Mucosa of gallbladder (tissue), 1 donor: Measurements from ENCODE around the gene MTHFR. TPM values are rescaled to one million over a fixed set of nuclear protein-coding genes. Genes with fewer than 3 reads are reported as not detected.

Experiments used
- DNase-seq: peaks from one replicate; pipeline ENCODE4 v3.0.0-alpha.2; 2020; ENCODE audit warnings: low spot score
- total RNA-seq: library from RNA; stranded (reverse); gene quantifications from one replicate; pipeline ENCODE4 v1.2.1, GENCODE V29; 2021
- donor health status: DM: no; HTN: no; CAD: no.

Gene MTHFR
- total RNA-seq, 1 donor from 2014 or later, result 47.2 TPM

- no peak for DNase-seq
Observed at GRCh38 chr1:11782127-11782708, 23.5 kb downstream of the MTHFR start.

- no peak for DNase-seq
Observed at GRCh38 chr1:11781297-11781696, 24.5 kb downstream of the MTHFR start.

- no peak for DNase-seq
Observed at GRCh38 chr1:11780380-11781147, 25.2 kb downstream of the MTHFR start.

- no peak for DNase-seq
Observed at GRCh38 chr1:11779715-11780379, 25.9 kb downstream of the MTHFR start.

GRCh38 chr1:11778844-11779623, 26.7 kb downstream of the MTHFR start:
- DNase-seq, result no peak

GRCh38 chr1:11778336-11778735, 27.4 kb downstream of the MTHFR start:
- DNase-seq, result no peak

GRCh38 chr1:11777658-11778322, 28.0 kb downstream of the MTHFR start:
- no peak for DNase-seq

GRCh38 chr1:11774753-11775152, 31.0 kb downstream of the MTHFR start:
- DNase-seq, result no peak

- no peak for DNase-seq
Observed at GRCh38 chr1:11772458-11772857, 33.3 kb downstream of the MTHFR start.

- no peak for DNase-seq
Observed at GRCh38 chr1:11771481-11772043, 34.2 kb downstream of the MTHFR start.

GRCh38 chr1:11770011-11770410, 35.8 kb downstream of the MTHFR start:
- no peak for DNase-seq

- DNase-seq, result no peak
Observed at GRCh38 chr1:11769274-11769673, 36.5 kb downstream of the MTHFR start.

GRCh38 chr1:11768821-11769220, 36.9 kb downstream of the MTHFR start:
- DNase-seq, result no peak

GRCh38 chr1:11767922-11768704, 37.7 kb downstream of the MTHFR start:
- DNase-seq, result no peak

GRCh38 chr1:11766429-11766776, 39.4 kb downstream of the MTHFR start:
- DNase-seq, result no peak

- DNase-seq, result no peak
Observed at GRCh38 chr1:11765661-11766428, 39.9 kb downstream of the MTHFR start.

GRCh38 chr1:11764519-11764918, 41.2 kb downstream of the MTHFR start:
- DNase-seq, result no peak

GRCh38 chr1:11764115-11764514, 41.6 kb downstream of the MTHFR start:
- no peak for DNase-seq

- DNase-seq, result no peak
Observed at GRCh38 chr1:11761988-11762406, 43.8 kb downstream of the MTHFR start, which contains the start of gene C1orf167. Gene C1orf167 (plus strand): TSS chr1:11762193. CDS start chr1:11764401, 2,208 bp downstream.

GRCh38 chr1:11761285-11761684, 44.5 kb downstream of the MTHFR start:
- no peak for DNase-seq
